WTC11 (cell line): ENCODE results near the gene ZNF428. TPM values are rescaled to one million over a fixed set of nuclear protein-coding genes. Genes with fewer than 3 reads are reported as not detected.

Experiments
- ATAC-seq: fragments of 200-7000 bp; cut with Tn5 transposase; 2 replicates; pipeline ENCODE4 v1.10.0; 2021; ENCODE audit warnings: mild to moderate bottlenecking, moderate library complexity
- CTCF ChIA-PET: fragments of 300-600 bp; sonication (Branson Sonifier 250); formaldehyde crosslinking; loops from one replicate; lab custom pipeline; 2021; ENCODE audit warnings: antibody characterized with exemption; lab: Charles Lee
- POLR2A ChIA-PET: fragments of 350-600 bp; sonication (Branson Sonifier 250); formaldehyde crosslinking; loops from one replicate; lab custom pipeline; 2021; ENCODE audit warnings: antibody characterized with exemption; lab: Charles Lee
- DNase-seq: peaks from one replicate; pipeline ENCODE4 v3.0.0; 2021; ENCODE audit warnings: low spot score
- H3K27ac Mint-ChIP-seq: 2 replicates; pipeline ENCODE4 v1.8.0; 2021; ENCODE audit warnings: mixed read lengths
- H3K27me3 Mint-ChIP-seq: 2 replicates; pipeline ENCODE4 v1.8.0; 2021; ENCODE audit warnings: low read depth, mild to moderate bottlenecking, moderate library complexity, mixed read lengths
- H3K36me3 Mint-ChIP-seq: 2 replicates; pipeline ENCODE4 v1.8.0; 2021; ENCODE audit warnings: mixed read lengths
- H3K4me1 Mint-ChIP-seq: 2 replicates; pipeline ENCODE4 v1.8.0; 2022; ENCODE audit warnings: mixed read lengths
- H3K4me3 Mint-ChIP-seq: 2 replicates; pipeline ENCODE4 v1.8.0; 2021; ENCODE audit warnings: mild to moderate bottlenecking, moderate library complexity, mixed read lengths
- H3K9me3 Mint-ChIP-seq: 2 replicates; pipeline ENCODE4 v1.8.0; 2021; ENCODE audit warnings: mixed read lengths
- CBFB ChIP-seq: sonication (generic); formaldehyde crosslinking; IDR thresholded peaks from 2 replicates; pipeline ENCODE4 v1.8.1; 2022; ENCODE audit warnings: mild to moderate bottlenecking, low read depth, missing genetic modification reagents
- E2F1 ChIP-seq: sonication (generic); formaldehyde crosslinking; IDR thresholded peaks from 2 replicates; pipeline ENCODE4 v1.8.0; 2022; ENCODE audit warnings: mild to moderate bottlenecking, missing genetic modification reagents
- FOXK1 ChIP-seq: sonication (generic); formaldehyde crosslinking; IDR thresholded peaks from 2 replicates; pipeline ENCODE4 v1.8.0; 2022; ENCODE audit warnings: mild to moderate bottlenecking, moderate library complexity, missing genetic modification reagents
- HMGA2 ChIP-seq: fragments of 250-450 bp; sonication (Bioruptor Pico); IDR thresholded peaks from 2 replicates; pipeline ENCODE4 v1.4.0; 2021; ENCODE audit warnings: mild to moderate bottlenecking, moderate library complexity
- HMGXB4 ChIP-seq: sonication (generic); formaldehyde crosslinking; IDR thresholded peaks from 2 replicates; pipeline ENCODE4 v1.8.1; 2023; ENCODE audit warnings: mild to moderate bottlenecking, moderate library complexity, missing genetic modification reagents
- NFATC4 ChIP-seq: fragments of 250-450 bp; sonication (Bioruptor Pico); IDR thresholded peaks from 2 replicates; pipeline ENCODE4 v1.9.0; 2021; ENCODE audit warnings: mild to moderate bottlenecking
- PRDM15 ChIP-seq: sonication (generic); formaldehyde crosslinking; IDR thresholded peaks from 2 replicates; pipeline ENCODE4 v1.8.0; 2022; ENCODE audit warnings: missing genetic modification reagents
- RELA ChIP-seq: sonication (generic); formaldehyde crosslinking; IDR thresholded peaks from 2 replicates; pipeline ENCODE4 v1.8.1; 2022; ENCODE audit warnings: missing genetic modification reagents, mild to moderate bottlenecking, borderline replicate concordance
- RORB ChIP-seq: fragments of 250-450 bp; sonication (Bioruptor Pico); IDR thresholded peaks from 2 replicates; pipeline ENCODE4 v1.9.0; 2021; ENCODE audit warnings: mild to moderate bottlenecking
- SMAD3 ChIP-seq: sonication (generic); formaldehyde crosslinking; IDR thresholded peaks from 2 replicates; pipeline ENCODE4 v1.8.0; 2022; ENCODE audit warnings: missing genetic modification reagents, mild to moderate bottlenecking, borderline replicate concordance
- ZNF232 ChIP-seq: sonication (generic); formaldehyde crosslinking; IDR thresholded peaks from 2 replicates; pipeline ENCODE4 v1.8.0; 2022; ENCODE audit warnings: mild to moderate bottlenecking, missing genetic modification reagents
- ZNF532 ChIP-seq: fragments of 250-450 bp; sonication (Bioruptor Pico); IDR thresholded peaks from 2 replicates; pipeline ENCODE4 v1.9.0; 2021; ENCODE audit warnings: mild to moderate bottlenecking, borderline replicate concordance
- ZSCAN18 ChIP-seq: fragments of 250-450 bp; sonication (Bioruptor Pico); IDR thresholded peaks from 2 replicates; pipeline ENCODE4 v2.1.2; 2022; ENCODE audit warnings: mild to moderate bottlenecking, moderate library complexity
- total RNA-seq: library from RNA; stranded (reverse); gene quantifications from 3 replicates; pipeline ENCODE4 v1.2.3, GENCODE V29; 2021

Gene ZNF428
- total RNA-seq, 1 experiment from 2014 or later, result 20.1 TPM

GRCh38 chr19:43598445-43599240 lies 20.8 kb downstream of the ZNF428 start:
- TF ChIP-seq ZNF232 (CRISPR knock-in tag) (no peak), CBFB (no peak), SMAD3 (CRISPR knock-in tag) (no peak), NFATC4 (no peak), ZSCAN18 (no peak)
- POLR2A ChIA-PET, result no interaction called here
- H3K9me3 Mint-ChIP-seq, result no peaks in the 10 kb centered on the region
- H3K4me3 Mint-ChIP-seq, result peak overlapping the region; percentile 99; the same call in 1 of the 2 replicates
- CTCF ChIA-PET, result interaction anchor here (1.2 to 6.9 kb wide), 2 partner anchors 64 kb away, joined by 4 to 140 read pairs; partner anchors contain the start of gene ZNF575
- no peak for DNase-seq
- H3K4me1 Mint-ChIP-seq, result peaks cover 17% of the 10 kb centered on the region
- H3K27me3 Mint-ChIP-seq, result no peaks in the 10 kb centered on the region
- peaks cover 2% of the 10 kb centered on the region for H3K36me3 Mint-ChIP-seq
- H3K27ac Mint-ChIP-seq, result no peak overlapping the region
- ATAC-seq, result no peak

- DNase-seq, result no peak
- H3K36me3 Mint-ChIP-seq, result peaks cover 7% of the 10 kb centered on the region
- H3K9me3 Mint-ChIP-seq, result no peaks in the 10 kb centered on the region
These were observed 21.6 kb downstream of the ZNF428 start for GRCh38 chr19:43597876-43598275.

More at GRCh38 chr19:43597876-43598275, 21.6 kb downstream of the ZNF428 start:
- H3K4me1 Mint-ChIP-seq, result peaks cover 17% of the 10 kb centered on the region
- no peak overlapping the region for H3K27ac Mint-ChIP-seq
- ChIA-PET CTCF (interaction anchor here (6.9 kb wide), 1 partner anchor 63 kb away, joined by 140 read pairs; the partner anchor contains the start of gene ZNF575), POLR2A (no interaction called here)
- H3K27me3 Mint-ChIP-seq, result no peaks in the 10 kb centered on the region
- TF ChIP-seq PRDM15, result no peak
- no peak for TF ChIP-seq ZNF532 (CRISPR knock-in tag)
- no peak for TF ChIP-seq FOXK1 (CRISPR knock-in tag)
- TF ChIP-seq ZNF232 (CRISPR knock-in tag), result no peak
- TF ChIP-seq RORB, result no peak
- TF ChIP-seq E2F1 (CRISPR knock-in tag), result no peak
- no peak for TF ChIP-seq RELA (CRISPR knock-in tag)
- TF ChIP-seq HMGXB4 (CRISPR knock-in tag), result no peak
- TF ChIP-seq HMGA2 (CRISPR knock-in tag), result no peak
- peak overlapping the region; percentile 99 for H3K4me3 Mint-ChIP-seq
- ATAC-seq, result no peak
